BE2C (cell line): ENCODE measurements around the gene EXD2.

Experiments used
- DNase-seq: peaks from one replicate; pipeline ENCODE4 v3.0.0-alpha.2; 2020
- H3K27me3 ChIP-seq: fragments of 250-450 bp; sonication (Bioruptor Pico); 2 replicates; pipeline ENCODE4 v1.5.1; 2020; ENCODE audit warnings: mild to moderate bottlenecking
- H3K36me3 ChIP-seq: fragments of 250-450 bp; sonication (Bioruptor Pico); 2 replicates; pipeline ENCODE4 v1.5.1; 2020; ENCODE audit warnings: mild to moderate bottlenecking
- H3K4me1 ChIP-seq: fragments of 250-450 bp; sonication (Bioruptor Pico); 2 replicates; pipeline ENCODE4 v1.5.1; 2020
- H3K4me3 ChIP-seq: 2 replicates; pipeline ENCODE4 v1.5.1; 2011; ENCODE audit warnings: low read depth, low read length
- H3K9me3 ChIP-seq: fragments of 250-450 bp; sonication (Bioruptor Pico); 2 replicates; pipeline ENCODE4 v1.5.1; 2020
- TF ChIP-seq, protein P1 (sequence below): IDR thresholded peaks from 2 replicates; pipeline ENCODE4 v1.5.1; 2012; ENCODE audit warnings: mild to moderate bottlenecking, low read depth, low read length

The EXD2 gene

DNA sequence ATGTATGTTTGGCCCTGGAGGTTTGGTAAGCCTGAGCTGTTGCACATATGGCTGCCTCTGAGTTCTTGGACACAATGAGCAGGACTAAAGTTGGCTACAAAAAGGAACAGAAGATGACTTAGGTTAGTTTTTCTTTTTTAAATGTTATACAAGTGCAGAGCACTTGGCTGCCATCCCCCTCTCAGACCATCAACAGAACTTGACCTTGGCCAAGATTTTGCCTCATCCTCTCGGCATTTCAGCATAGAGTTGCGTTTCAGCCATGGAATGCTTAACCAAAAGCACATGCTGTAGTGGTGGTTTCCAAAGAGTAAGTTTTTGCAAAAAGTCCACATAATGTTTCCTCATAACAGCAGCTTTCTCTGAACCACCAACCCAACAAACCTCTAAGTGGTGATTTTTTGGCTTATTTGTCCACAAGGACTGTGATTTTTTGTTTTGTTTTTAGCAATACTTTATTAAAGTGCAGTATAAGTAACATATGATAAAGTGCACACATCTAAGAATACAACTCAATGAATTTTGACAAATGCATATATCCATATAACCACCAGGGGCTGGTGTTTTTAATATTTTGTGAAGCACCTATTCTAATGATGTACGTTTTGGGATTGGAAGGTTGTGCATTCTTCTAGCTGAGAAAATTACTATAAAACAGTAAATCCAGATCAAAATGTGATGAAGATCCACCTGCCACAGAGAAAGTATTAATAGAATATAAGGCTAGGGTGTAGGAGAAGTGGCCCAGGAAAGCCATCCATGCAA is 56.6 kb downstream of the EXD2 start:
- no peaks in the 10 kb centered on the region for H3K36me3 ChIP-seq
- no peak overlapping the region for H3K4me3 ChIP-seq
- TF ChIP-seq, protein P1, sequence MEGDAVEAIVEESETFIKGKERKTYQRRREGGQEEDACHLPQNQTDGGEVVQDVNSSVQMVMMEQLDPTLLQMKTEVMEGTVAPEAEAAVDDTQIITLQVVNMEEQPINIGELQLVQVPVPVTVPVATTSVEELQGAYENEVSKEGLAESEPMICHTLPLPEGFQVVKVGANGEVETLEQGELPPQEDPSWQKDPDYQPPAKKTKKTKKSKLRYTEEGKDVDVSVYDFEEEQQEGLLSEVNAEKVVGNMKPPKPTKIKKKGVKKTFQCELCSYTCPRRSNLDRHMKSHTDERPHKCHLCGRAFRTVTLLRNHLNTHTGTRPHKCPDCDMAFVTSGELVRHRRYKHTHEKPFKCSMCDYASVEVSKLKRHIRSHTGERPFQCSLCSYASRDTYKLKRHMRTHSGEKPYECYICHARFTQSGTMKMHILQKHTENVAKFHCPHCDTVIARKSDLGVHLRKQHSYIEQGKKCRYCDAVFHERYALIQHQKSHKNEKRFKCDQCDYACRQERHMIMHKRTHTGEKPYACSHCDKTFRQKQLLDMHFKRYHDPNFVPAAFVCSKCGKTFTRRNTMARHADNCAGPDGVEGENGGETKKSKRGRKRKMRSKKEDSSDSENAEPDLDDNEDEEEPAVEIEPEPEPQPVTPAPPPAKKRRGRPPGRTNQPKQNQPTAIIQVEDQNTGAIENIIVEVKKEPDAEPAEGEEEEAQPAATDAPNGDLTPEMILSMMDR = peak; percentile 24; the same call in 1 of the 2 replicates
- no peak for DNase-seq
- no peaks in the 10 kb centered on the region for H3K9me3 ChIP-seq
- H3K4me1 ChIP-seq = peaks cover 1% of the 10 kb centered on the region
- no peaks in the 10 kb centered on the region for H3K27me3 ChIP-seq

DNA sequence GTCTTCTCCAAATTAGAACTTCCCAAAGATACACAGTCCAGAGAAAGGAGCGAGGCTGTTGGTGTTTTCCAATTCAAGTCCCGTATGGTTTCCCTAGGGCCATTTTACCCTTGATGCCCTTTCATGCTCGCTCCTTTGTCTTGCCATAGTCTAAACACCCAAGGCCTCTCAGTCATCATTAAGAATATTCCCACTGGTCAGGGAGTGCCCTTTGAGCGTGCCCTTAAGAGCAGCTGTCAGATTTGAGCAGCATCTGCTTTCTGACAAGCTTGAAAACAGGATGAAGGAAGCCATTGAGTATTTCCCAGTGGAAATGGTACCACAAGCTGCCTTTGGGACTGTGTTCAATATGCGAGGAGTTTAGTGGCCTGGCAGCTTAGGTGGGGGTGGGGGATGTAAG is 58.3 kb downstream of the EXD2 start:
- no peaks in the 10 kb centered on the region for H3K36me3 ChIP-seq
- DNase-seq = no peak
- TF ChIP-seq, protein P1 = no peak
- H3K9me3 ChIP-seq = no peaks in the 10 kb centered on the region
- no peaks in the 10 kb centered on the region for H3K27me3 ChIP-seq
- H3K4me1 ChIP-seq = no peaks in the 10 kb centered on the region
- no peak overlapping the region for H3K4me3 ChIP-seq

DNA sequence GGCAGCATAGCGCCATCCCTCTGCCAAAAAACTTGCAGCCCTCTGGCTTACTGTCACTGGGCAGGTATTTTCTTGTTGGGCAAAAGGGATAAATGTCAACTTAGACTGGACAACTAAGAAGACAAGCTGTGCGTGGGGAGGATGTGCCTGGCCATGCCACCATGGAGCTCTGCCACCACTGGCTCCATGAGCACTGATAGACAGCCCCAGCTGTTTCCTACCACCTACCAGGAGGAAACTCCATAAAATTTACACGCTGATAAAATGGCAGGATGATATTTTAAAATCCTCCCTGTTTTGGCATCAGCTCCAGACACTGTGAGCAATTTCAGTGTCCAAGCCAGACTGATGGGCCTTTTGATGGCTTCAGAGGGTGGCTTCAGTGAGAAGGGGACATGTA is 61.6 kb downstream of the EXD2 start:
- H3K27me3 ChIP-seq = no peaks in the 10 kb centered on the region
- TF ChIP-seq, protein P1 = no peak
- H3K9me3 ChIP-seq = no peaks in the 10 kb centered on the region
- H3K4me3 ChIP-seq = no peak overlapping the region
- DNase-seq = no peak
- H3K4me1 ChIP-seq = no peaks in the 10 kb centered on the region
- no peaks in the 10 kb centered on the region for H3K36me3 ChIP-seq

DNA sequence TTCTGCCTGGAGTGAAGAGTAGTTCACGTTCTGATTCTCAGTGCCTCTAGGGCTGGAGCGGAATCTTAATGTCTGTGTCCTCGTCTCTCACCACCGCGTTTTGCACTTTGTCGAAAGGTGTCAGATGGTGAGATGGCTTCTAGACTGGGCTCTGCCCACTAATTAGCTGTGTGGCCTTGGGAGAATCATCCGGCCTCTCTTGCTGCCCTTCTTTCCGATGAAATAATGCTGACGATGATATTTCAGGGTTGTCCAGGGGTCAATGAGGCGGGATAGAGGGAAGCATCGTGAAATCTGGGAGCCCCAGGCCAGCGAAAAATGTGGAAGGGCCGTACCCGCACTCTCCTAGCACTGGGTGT is 67.8 kb downstream of the EXD2 start:
- Histone ChIP-seq H3K4me3 (peak overlapping the region; percentile 49; the same call in 1 of the 2 replicates), H3K4me1 (peaks cover 17% of the 10 kb centered on the region), H3K36me3 (no peaks in the 10 kb centered on the region), H3K9me3 (no peaks in the 10 kb centered on the region), H3K27me3 (peaks cover 11% of the 10 kb centered on the region)
- DNase-seq = no peak
- TF ChIP-seq, protein P1 = no peak

DNA sequence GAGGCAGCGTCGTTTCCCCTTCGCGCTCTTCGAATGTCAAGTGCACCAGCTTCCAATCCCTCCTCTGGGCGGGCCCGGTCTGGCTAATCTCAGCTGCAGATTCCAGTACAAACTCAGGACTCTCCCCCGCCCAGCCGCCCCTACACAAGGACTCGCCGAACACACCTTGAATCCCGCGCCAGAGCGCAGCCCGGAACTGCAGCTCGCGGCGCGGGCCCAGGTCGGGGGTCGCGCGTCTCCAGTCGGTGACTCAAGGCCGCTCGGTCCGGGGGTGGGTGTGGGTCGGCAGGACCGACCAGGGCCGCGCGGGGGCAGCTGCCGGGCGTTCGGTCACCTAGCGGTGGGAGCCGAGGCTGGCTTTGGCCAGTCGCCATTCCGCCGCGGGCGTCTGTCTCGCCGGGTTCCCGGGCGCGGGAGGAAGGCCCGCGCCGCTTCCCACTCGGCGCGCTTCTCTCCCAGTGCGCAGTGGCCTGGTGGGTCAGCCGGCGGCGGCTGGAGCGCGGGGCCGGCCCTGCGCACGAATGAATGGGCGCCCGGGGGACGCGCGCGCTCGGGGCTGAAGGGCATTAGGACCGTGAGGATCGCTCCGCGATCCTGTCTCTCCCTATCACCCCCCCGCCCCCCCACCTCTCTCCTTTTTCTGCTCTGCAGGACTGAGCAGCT is 68.4 kb downstream of the EXD2 start, which contains the start of gene GALNT16:
TSS of gene GALNT16 (plus strand) at position 632 of the 663 bp plus-strand sequence. CDS start 133 bp downstream, outside the sequence.
- Histone ChIP-seq H3K36me3 (no peaks in the 10 kb centered on the region), H3K9me3 (no peaks in the 10 kb centered on the region), H3K27me3 (peaks cover 11% of the 10 kb centered on the region), H3K4me1 (peaks cover 19% of the 10 kb centered on the region), H3K4me3 (peak within 1 kb of the TSS; percentile 49)
- DNase-seq = peak; percentile 78
- TF ChIP-seq, protein P1 = peak; percentile 35
